Hematopoietic multipotent progenitor cell treated with erythropoietin and hydrocortisone succinate and interleukin-3 and kit ligand, for 6 days (in vitro differentiated cells): ENCODE results near the gene SCYGR4.
"Not testable (repeated sequence)": the region's sequence is repeated elsewhere in the genome, so short reads cannot be mapped to it uniquely, and the experiment has no call there.

Source experiments
- DNase-seq: peaks from one replicate; pipeline ENCODE4 v3.0.0-alpha.2; 2015

SCYGR4 gene

DNA sequence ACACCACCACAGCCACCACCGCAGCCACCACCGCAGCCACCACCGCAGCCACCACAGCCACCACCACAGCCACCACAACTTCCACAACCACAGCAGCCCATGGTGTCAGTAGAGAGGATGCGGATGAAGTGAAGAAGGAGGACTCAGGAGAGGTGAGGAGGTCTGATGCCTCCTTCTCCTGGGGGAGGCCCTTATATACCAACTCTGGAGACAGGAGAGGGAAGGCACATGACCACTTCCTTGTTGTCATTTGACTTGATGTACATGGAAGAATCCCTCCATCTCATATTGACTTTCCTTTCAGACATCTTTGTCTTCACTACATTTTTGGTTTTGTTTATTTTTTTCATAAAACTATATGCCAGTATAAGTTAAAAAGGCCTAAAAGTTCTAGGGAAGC lies 2.6 kb upstream of the SCYGR4 start, which contains the start of gene SCYGR3:
TSS of gene SCYGR3 (minus strand) at position 101 of the 400 bp plus-strand sequence. CDS start at position 101, 0 bp downstream.
- DNase-seq: no peak

DNA sequence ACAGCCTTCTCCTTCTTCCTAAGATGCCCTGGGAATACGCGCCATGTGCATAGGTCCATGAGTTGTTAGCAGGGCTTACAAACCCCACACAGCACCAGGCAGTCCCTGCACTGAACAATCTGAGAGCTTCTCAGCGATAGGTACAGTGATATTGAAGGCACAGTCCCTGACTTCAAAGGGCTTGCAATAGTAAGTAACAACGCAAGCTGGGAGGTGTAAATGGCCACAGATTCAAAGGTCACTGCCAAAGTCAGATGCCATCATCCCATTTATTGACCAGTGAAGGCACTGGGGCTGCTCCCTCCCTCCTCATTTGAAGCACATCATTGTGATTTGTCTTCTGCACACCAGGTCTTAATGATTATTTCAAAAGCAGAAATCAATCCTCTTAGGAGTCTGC lies 2.1 kb upstream of the SCYGR4 start:
- no peak for DNase-seq

GRCh38 chr2:227615906-227616305 lies 1.4 kb upstream of the SCYGR4 start:
- no peak for DNase-seq

GRCh38 chr2:227616631-227617030 lies 667 bp upstream of the SCYGR4 start:
- no peak for DNase-seq

GRCh38 chr2:227623226-227623625 lies 5.9 kb downstream of the SCYGR4 start:
- no peak for DNase-seq

DNA sequence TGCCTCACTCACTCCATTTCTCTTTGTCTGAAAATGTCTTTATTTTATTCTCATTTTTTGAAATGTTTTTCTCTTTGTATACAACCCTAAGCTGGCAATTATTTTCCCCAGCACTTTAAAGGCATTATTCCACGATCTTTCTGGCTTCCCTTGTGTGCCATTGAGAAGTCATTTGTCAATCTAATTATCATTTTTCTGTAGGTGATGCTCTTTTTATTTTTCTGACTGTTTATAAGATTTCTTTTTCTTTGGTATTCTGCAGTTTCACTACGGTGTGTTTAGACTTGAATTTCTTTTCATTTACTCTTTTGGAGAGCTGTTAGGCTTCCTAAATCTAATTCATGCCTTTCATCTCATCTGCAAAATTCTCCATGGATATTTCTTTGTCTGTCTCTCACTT lies 8.1 kb downstream of the SCYGR4 start:
- no peak for DNase-seq

- DNase-seq: no peak
Measured at GRCh38 chr2:227626580-227627151, 9.4 kb downstream of the SCYGR4 start.

- no peak for DNase-seq
Measured at GRCh38 chr2:227627769-227628168, 10.5 kb downstream of the SCYGR4 start.

- no peak for DNase-seq
Measured at GRCh38 chr2:227629435-227629834, 12.1 kb downstream of the SCYGR4 start.

DNA sequence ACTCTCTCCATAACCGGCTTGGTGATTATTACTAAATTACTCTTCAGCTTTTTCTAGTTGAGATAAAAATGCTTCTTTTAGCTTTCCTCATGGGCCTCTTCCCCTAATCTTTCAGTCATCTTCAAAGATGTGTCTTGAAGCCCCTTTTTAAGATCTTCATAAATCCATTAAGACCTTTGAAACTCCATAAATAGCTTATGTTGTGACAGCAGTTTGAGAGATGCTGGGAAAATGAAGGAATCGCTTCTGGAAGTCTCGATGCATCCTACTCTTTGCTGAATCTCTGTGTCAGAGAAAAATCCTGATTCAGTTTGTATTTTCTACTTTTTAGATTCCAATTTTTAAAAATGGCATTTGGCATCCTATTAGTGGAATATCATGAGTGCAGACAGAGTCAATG lies 13.0 kb downstream of the SCYGR4 start:
- no peak for DNase-seq

- DNase-seq: no peak
Measured at GRCh38 chr2:227632827-227633226, 15.5 kb downstream of the SCYGR4 start.

DNA sequence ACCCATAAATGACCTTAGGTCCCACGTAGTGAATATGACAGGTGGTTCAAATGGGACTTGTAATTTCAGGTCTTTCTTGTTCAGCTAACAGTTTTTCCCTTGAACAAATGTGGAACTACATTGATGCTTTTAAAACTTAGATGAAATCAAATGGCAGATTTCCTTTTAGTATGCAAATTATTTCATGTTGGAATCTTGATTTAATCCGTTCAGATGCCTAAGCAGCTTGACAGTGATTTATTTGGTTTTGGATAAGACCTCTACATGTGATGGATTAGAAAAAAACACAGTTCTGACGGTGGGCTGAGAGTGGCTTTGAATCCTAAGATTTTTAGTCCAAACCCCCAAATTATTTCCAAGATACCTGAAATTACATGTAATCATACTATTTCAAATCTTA lies 16.9 kb downstream of the SCYGR4 start:
- no peak for DNase-seq

DNA sequence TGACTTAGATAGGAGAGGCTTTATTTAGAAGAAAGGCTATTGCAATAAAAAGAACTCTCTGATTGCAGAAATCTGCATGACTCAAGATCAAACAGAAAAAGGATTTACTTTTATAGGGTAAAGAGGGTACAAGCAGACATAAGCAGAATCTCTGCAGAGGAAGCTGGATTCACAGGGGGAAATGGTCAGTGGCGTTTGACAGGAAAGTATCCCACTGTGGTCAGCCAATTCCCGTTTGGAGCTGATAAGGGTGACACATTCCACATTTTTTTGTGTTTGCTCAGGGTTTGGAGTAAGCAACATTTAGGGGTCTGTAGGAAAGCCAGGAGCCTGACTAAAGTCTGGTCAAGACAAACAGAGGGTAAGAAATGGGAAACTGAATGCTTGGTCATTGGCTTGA lies 25.4 kb downstream of the SCYGR4 start:
- no peak for DNase-seq

GRCh38 chr2:227643990-227644551 lies 26.8 kb downstream of the SCYGR4 start:
- DNase-seq: no peak

DNA sequence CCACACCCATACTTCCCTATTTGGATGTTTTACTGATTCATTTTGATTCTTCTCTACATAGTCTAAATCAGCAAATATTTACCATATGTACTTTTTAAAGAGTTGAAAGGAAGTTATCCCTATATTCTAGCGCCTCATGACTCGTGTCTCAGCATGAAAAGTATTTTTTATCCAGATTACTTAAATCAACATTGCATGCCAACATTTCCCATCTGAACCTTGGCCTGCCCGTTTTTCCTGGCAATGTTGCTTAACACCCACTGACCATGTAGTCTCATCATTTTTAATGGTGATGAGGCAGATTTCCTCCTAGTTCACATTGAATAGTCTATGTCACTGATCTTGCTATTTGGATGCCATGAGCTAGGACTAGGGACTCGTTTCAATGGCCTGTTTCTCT lies 36.1 kb downstream of the SCYGR4 start:
- DNase-seq: no peak

- no peak for DNase-seq
Measured at GRCh38 chr2:227654426-227654825, 37.1 kb downstream of the SCYGR4 start.

- DNase-seq: no peak
Measured at GRCh38 chr2:227655454-227655853, 38.2 kb downstream of the SCYGR4 start.

GRCh38 chr2:227657199-227657845 lies 40.0 kb downstream of the SCYGR4 start:
- no peak for DNase-seq

GRCh38 chr2:227661025-227661649 lies 43.8 kb downstream of the SCYGR4 start:
- no peak for DNase-seq

DNA sequence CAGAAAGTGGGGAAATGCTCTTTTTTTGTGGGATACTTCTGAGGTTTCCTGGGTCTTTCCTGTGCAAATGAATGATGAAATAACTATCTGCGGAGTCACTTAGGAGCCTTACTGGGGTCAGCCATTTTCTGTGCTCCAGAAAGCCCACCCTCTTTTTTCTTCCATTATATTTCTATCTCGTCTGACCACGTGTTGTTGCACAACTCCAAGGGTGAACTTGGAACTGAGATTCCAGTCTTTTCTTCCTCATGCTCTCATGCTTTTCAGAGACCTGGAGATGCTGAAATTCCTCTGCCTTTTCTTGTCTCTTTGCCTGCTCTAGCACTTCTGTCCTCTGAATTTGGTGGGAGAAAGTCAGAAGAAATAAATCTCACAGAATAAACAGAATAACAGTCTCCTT lies 44.5 kb downstream of the SCYGR4 start:
- no peak for DNase-seq

DNA sequence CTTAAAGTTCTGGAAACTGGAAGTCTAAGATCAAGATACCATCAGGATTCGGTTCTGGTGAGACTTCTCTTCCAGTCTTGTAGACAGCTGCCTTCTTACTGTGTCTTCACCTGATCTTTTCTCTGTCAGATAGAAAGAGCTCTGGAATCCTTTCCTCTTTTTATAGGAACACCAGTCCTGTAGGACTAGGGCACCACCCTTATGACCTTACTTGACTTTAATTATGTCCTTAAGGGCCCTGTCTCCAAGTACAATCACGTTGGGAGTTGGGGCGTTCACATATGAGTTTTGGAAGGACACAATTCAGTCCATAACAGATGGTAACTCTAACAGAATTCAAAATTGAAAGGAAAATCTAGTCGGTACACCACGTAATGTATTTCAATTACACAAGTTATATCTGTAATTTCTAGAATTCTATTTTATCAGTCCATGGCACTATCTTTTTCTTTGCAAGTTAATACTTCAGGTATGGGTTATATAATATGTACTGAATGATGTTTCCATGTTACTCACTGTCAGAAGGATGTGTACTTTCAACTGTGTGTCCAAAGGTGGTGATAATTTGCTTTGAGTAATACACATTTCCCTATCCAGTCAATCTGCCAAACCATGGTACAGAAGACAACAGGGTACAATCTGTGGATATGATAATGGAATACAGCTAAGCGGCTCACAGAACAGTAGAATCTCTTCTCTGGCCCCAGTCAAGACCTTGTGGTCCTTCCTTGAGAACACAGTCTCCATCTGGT lies 48.1 kb downstream of the SCYGR4 start:
- no peak for DNase-seq

DNA sequence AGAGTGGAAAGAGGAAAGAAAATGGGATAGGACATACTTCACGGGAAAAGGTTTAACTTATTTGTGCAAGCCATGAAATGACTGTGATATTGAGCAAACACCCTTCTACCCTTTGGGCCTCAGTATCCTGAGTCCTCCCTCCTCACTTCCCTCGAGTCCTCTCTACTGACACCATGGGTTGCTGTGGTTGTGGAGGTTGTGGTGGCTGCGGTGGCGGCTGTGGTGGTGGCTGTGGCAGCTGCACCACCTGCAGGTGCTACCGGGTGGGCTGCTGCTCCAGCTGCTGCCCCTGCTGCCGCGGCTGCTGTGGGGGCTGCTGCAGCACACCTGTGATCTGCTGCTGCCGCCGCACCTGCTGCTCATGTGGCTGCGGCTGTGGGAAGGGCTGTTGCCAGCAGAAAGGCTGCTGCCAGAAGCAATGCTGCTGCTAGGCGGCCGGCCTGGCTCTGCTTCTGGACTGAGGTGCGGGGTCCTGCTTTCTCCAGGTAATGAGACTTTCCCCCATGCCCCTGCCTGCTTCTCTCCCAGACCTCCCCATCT lies 49.4 kb downstream of the SCYGR4 start, which contains the start of gene SCYGR5:
TSS of gene SCYGR5 (plus strand) at position 174 of the 540 bp plus-strand sequence. CDS start at position 174, 0 bp downstream.
- DNase-seq: not testable (repeated sequence)
